ENCODE results near the gene RELL1.

Gene RELL1, protein sequence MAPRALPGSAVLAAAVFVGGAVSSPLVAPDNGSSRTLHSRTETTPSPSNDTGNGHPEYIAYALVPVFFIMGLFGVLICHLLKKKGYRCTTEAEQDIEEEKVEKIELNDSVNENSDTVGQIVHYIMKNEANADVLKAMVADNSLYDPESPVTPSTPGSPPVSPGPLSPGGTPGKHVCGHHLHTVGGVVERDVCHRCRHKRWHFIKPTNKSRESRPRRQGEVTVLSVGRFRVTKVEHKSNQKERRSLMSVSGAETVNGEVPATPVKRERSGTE

DNA sequence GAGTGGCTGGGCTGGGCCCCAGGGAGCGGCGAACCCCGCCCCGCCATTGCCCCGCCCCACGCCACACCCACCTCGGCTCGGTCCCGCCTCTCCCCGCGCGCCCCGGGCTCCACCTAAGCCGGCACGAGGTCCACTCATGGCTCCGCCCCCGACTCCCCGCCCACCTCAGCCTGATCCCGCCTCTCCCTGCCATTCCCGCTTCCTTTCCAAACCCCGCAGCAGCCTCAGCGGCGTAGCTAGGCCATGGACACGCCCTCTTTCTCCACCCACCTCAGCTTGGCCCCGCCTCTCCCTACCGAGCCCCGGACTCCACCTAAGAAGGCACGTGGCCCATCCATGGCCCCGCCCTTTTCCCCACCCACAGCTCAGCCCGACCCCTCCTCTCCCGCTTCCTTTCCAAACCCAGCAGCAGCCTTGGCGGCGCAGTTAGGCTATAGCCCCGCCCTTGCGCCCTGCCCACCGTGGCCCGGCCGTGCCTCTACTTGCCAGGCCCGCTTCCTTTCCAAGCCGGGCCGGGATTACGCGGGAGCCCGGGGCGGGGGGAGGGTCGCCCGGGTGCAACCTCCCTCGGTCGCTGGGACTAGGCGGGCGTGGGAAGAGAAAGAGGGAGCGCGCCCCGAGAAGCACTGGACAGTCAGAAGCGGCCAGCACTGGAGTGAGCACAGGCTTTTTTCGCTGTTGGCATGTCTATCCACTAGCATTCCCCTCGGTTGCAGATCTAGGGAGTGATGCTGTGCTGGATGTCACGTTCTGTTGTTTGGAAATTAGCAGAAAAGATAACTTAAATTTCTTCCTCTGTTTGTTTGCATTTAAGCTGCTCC is at the start of gene RELL1:
Gene RELL1, minus strand, starts transcription at position 4 of the 821 bp plus-strand sequence. CDS start 89 bp downstream, outside the sequence.
- DNase-seq = peak; percentile 99

DNA sequence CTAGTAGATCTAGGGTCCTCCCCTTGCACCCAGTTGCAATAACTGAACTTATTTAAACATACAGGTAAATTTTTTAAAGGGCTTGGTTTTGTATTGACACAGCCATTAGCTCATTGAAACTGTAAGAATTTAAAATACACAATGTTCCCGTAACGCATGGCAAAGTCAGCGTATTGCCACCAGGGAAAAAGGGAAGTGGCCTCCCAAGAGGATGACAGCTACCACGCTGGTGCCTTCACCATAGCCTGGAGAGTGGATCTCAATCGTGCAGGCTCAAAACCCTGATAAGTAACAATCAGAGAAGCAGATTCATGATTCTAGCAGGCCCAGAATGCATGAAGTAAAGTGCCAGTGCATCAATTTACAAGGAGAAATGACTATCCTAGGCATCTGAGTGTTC is 49.4 kb upstream of the RELL1 start:
- no peak for DNase-seq

DNA sequence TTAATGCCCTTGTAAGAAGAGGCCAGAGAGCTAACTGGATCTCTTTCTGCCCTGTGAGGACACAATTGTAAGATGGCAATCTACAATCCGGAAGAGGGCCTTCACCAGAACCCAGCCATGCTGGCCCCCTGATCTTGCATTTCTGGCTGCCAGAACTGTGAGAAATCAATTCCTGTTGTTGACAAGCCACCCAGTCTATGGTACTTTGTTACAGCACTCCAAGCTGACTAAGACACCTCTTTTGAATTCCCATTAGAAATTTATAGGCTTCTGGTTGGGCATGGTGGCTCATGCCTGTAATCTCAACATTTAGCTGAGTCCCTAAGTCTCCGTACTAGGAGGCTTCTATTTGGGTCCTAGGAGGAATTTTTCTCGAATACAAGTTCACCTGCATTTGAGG is 48.8 kb upstream of the RELL1 start:
- DNase-seq = no peak

DNA sequence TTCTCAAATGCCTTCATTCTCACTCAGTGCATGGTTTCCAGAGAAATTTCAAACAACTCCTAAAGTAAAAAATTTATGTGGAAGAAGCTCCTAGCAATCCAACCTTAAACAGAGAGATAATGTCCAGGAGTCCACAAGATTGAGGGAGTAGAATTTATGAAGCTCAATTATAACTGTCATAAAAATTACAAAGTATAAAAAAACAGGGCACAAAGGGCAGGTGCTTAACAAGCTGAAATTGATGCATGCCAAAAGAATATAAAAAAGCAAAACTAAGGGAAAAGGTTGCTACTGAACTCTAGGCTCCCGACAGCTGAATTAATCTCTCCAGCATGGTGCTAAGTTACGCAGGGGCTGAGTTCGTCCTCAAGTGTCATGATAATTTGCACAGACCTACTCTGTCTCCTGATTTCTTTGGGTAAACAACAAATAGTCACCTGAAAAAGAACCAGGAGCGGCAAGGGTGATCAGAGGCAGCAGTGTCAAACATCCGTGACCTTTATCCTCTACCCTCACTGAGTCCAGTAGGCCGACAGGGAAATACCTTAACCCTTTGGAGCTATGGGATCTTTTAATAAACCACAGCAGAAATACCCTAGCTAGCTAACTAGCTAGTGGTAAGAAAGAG is 47.2 kb upstream of the RELL1 start:
- DNase-seq = no peak

DNA sequence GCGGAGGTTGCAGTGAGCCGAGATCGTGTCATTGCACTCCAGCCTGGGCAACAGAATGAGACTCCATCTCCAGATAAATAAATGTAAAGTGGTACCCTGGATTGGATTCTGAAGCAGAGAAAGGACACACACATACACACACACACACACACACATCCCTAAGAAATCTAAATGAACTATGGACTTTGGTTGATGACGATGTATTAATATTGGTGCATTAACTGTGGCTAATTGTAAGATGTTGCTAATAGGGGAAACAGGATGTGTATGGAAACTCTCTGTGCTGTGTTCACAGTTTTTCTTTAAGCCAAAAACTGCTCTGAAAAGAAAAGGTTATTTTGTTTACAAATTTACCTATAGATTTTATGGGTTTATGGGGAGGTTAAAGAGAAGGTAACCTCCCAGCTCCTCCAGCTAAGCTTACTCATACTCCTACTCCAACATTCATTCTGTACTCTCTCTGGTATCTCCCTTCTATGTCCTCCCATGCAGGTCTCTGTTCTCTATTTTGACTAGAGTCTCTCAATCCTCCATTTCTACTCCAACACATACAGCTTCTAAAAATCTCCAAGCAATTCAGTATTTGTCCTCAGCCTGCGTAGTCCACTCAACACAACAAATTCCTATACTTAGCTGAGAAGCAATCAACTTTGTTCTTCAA is 46.5 kb upstream of the RELL1 start:
- DNase-seq = no peak

DNA sequence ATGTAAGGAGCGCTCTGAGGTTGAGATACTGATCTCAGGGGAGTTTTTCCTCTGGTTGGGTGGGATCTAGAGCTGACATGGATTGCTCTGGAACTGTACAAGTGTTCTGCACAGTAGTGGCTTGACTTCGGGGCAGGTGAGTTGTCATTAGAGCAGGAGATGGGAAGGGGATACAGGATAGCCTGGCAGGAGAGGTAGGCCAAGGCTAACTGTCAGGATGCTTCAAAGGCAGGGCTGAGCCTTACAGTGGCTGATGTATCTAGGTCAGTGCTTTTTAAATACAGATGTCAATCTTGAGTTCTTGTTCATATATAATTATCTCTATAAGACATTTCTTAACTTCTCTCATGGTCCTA is 43.5 kb upstream of the RELL1 start:
- DNase-seq = no peak

DNA sequence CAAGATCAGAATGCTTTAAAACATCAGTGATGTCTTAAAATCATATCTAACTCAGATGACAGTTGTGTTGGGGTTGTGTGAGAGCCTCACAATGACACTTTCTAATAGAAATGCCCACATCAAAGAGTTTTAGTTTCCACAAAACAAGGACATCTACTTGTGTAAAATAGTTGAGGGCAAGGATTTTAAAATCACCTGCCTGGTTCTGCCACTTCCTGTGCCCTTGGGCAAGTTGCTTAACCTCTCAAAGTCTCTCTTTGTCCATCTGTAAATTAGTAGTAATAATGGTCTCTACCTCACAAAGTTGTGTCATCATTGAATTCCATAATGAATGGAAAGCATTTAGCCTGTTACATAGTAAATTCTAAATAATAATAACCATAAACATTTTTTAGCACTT is 41.9 kb upstream of the RELL1 start:
- no peak for DNase-seq

DNA sequence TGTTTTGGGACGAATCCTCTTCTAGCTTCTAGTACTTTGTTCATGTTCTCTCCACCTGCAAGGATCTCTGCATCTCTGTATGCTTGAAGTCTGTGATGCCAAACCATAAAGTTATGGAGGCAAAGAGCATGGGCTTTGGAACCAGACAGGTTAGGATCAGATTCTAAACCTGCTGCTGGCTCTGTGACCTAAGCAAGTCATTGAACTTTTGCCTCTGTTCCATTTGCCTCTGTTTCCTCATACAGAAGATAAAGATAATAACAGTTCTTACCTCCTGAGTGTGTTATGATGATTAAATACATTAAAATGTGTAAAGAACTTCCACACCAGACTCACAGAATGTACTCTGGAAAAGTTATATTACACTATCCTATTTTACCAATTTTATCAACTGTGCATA is 41.5 kb upstream of the RELL1 start:
- DNase-seq = no peak

DNA sequence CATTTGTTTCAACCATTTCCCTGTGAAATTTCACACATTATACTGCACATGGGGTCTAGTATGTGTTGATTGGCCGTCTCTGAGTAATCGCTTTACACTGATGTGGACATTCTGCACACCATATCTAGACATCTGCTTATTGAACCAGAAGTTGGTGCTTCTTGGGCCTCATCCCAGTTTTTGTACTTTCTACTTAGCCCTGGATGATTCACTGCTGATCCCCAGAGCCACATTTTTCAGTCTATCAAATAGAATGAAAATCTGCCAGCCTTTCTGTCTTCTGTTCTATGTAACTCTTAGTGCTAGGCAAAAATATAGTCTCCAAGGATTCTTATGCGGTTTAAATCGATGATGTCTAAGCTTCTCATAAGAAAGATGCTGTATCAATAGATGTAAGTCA is 40.5 kb upstream of the RELL1 start:
- DNase-seq = no peak

DNA sequence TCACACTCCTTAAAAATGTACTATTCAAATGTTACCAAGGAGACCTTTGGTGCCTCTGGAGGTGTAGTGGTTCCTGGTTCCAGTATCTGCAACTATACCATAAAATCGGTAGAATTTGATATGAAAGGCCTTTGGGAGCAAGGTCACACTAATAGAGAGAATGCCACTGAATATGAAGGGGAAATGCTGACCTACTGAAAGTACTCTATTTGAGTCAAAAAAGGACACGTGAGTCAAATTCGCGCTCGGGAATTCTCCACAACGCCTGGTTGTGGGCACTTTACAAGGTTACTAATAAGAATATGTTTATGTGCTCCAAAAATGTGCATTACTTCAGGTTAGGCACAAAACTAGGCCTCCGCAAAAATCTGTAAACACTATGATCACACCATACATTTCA is 39.5 kb upstream of the RELL1 start:
- DNase-seq = no peak

DNA sequence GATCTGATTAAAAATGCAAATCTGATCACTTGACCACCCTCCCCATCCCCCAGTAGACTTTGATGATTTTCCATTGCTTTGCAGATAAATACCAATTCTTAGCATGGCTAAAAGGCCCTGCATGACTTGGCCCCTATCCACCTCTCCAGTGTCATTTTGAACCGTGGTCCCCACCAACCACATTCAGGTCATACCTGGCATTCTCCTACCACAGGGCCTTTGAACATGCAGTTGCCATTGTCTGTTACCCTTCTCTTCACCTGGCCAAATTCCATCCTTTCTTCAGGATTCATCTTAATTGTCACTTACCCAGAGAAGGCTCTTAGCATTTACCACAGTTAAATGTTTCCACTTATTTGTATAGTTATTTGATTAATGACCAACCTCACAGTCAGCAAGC is 36.9 kb upstream of the RELL1 start:
- DNase-seq = no peak

DNA sequence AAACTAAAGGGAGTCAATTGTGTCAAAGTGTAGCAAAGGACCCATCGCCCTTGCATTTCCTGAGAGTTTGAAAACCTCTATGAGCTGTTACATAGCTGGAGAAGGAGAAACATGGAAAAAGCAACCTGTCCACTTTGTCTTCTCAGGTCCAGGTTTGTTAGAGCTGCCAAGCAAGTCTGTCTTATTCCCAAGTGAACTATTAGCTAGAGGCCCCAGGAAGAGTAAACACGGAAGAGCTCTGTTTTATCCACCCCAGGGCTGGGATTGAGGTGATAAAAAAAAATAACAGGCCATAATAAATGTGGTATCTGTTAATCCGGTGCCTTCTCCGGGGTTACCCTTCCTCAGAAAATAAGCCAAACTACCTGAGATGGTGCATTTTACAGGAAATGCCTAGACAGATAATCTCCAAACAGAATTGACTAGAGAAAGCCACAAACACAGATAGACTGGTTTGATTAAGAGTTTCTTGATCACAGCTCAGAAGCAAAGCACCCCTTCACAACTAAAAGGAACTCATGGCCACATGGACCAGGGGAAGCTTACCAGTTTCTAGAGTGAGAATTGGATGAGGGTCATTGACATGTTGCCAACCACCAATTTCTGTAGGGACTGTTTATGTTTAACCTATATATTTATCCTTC is 35.9 kb upstream of the RELL1 start:
- DNase-seq = no peak

DNA sequence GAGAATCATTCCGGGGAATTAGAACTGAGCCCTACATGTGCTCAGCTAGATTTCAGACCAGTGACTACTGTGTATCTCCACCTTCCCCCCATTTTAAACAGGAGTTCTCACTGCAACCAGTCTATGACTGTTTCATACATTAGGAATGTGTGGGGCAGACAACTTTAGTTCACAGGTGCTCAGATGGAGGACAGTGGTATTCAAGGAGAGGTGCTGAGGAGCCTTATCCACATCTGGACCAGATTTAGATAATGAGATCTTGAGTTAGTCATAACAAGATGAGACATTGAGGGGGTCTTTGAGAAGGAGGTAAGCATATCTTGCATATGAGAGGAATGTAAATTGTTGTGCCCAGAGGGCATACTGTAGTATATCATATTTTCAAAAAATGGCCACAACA is 32.8 kb upstream of the RELL1 start:
- no peak for DNase-seq

DNA sequence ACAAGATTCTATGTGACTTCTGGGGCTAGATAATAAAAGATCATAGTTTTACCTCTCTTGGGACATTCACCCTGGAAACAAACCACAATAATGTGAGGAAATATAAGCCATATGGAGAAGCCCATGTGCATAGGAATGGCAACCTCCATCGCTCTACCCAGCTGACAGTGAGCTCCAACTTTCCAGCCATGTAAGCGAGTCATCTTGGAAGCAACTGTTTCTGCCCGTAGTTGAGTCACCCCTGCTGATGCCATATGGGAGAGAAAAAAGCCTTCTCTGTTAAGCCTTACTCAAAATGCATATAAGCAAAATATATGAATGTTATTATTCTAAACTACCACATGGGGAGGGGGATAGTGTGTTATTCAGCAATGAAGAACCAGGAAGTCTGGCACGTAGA is 31.4 kb upstream of the RELL1 start:
- no peak for DNase-seq

DNA sequence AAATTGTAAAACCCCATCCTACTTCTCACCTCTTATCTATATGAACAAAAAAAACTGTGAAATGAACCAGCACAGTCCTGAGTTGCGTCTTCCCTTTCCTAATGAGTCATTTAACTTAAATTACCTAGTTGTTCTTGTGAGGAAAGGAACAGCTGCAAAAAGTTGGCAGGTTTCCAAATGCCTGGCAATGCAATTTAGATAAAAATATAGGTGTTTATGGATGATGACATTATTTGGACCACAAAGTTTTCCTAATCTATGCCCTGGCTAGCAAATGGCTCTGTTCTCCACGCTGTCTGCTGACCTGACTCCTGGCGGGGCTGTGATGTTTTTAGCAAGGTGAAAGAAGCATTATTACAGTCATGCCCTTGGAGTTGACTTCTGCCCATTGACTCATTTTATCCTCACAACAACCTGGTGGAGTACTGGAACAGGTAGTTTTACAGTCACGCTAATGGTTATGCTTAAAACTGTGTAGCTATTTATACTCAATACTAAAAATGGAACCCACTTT is 29.8 kb upstream of the RELL1 start:
- DNase-seq = no peak

DNA sequence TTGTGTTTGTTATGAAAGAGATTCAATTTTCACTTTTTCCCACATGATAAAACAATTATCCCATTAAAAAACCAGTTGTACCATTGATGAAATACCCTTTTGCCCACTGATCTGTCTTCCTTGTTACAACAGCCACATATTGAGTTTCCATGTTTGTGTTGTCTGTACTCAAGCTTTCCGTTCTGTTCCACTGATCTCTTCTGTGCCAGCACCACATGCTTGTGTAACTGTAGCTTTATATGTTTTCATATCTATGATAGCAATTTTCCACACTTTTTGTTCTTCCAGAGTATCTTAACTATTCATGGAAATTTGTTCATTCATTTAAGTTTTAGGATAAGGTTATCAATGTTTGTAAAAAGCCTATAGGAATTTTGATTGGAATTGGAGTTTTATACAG is 24.3 kb upstream of the RELL1 start:
- DNase-seq = no peak

DNA sequence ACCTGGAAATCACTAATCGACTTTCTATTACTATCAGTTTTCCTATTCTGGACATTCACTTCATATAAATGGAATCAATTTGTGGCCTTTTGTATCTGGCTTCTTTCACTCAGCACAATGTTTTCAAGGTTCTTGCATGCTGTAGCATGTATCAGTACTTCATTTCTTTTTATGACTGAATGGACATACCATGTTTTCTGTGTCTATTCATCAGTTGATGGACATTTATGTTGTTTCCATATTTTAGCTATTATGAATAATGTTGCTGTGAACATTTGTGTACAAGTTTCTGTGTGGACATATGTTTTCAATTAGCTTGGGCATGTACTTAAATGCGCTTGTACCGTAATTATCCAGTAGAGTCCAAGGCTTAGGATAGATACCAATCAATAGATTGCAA is 19.9 kb upstream of the RELL1 start:
- no peak for DNase-seq

DNA sequence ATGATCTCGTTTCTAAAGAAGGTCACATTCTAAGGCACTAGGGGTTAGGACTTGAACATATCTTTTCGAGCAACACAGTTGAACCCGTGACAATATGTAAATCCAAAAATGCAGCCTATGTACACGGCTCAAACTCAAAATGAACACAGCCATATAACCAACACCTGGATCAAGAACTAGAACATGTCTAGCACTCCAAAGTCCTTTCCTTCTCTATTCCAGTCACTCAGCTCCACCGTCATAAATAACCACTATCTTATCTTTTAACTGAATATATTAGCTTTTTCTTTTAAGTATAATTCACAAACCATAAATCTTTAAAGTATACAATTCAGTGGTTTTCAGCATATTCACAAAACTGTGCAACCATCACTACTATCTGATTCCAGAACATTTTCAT is 19.4 kb upstream of the RELL1 start:
- DNase-seq = no peak

DNA sequence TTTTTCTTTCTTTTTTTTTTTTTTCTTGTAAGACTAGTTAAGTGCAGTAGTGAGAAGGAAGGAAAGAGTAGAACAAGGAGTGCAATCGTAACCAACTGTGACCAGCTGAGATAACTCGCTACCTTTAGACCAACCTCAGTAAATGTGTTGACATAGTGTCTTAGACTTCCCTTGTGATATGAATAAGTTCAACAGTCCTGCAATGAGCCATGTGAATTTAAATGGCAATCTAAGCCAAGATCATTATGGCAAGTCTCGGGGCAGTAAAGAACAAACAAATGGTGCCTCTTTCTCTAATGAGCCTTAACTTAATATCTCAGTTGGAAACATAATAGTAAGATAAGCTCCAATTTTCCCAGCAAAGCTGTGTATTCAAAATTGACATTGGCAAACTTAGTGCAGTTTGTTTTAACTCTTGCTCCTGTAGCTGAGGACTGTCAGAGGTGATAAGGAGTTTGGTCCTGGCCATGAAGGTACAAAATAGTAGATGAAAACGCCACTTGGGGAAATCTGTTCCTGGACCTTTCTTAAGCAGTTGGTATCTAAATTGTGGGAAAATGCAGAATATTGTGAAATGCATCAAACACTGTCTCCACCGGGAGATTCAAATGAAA is 13.8 kb upstream of the RELL1 start:
- DNase-seq = no peak

DNA sequence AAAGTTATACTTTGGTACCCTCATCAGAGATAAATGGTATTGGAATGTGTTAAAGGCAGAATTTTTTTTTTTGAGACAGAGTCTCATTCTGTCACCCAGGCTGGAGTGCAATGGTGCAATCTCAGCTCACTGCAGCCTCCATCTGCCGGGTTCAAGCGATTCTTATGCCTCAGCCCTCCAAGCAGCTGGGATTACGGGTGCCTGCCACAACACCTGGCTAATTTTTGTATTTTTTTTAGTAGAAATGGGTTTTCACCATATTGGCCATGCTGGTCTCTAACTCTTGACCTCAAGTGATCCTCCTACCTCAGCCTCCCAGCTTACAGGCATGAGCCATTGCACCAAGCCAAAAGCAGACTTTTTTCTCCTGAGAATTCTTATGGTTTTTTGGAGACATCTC is 11.4 kb upstream of the RELL1 start:
- DNase-seq = no peak

DNA sequence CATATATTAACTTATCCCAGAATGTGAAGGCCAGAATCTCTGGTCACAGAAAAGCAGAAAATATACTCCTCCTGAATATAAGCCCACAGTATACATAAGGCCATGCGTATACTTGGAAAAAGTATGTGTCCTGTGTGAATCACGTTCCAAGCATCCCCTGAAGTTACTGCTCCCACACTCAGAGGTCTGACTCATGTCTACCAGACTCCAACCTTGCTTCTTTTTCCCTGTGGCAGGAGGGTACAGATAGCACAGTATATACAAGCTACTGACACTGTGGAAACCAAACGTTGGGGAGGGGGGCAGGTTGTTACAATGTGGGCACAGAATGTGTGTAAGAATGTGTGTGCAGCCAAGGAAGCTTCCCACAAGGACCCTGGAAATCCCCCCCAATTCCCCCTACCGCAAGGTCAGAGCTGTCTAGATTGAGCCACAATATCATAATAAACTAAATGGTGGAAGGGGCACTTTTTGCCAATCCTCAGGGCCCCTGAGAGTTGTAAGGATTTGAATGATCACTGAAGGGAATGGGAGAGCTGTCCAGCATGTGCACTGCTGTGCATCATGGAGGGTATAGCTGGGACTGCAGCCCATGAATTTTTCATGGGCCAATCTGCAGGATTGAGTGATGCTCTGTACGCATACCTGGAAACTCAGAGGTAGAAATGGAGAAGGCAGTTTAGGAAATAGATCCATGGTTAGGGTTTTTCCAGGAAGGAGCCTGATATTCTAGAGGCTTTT is 7.4 kb upstream of the RELL1 start:
- no peak for DNase-seq

DNA sequence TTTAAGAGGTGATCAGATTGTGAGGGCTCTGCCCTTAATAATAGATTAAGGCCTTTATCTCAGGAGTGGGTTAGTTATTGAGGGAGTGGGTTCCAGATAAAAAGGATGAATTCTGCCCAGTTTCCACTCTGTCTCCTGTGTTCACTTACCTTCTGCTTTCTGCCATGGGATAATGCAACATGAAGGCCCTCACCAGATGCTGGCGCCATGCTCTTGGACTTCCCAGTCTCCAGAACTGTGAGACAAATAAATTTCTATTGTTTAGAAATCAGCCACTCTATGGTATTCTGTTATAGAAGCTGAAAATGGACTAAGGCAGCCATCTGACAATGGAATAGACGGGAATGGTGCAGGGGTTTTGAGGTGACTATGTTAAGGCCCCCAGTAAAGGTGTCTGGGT is 6.9 kb upstream of the RELL1 start:
- no peak for DNase-seq
